RPMI8226 (cell line): ENCODE data around the gene CALML3.
A peak's percentile ranks its signal among the peaks of the same experiment; 100 is the strongest.

Experiments used
- DNase-seq: peaks from one replicate; pipeline ENCODE4 v3.0.0-alpha.2; 2015

Gene CALML3

GRCh38 chr10:5573968-5574641 is 49.3 kb downstream of the CALML3 start:
- no peak for DNase-seq

- DNase-seq = peak; percentile 62
Measured at GRCh38 chr10:5574642-5575131, 49.9 kb downstream of the CALML3 start.

DNA sequence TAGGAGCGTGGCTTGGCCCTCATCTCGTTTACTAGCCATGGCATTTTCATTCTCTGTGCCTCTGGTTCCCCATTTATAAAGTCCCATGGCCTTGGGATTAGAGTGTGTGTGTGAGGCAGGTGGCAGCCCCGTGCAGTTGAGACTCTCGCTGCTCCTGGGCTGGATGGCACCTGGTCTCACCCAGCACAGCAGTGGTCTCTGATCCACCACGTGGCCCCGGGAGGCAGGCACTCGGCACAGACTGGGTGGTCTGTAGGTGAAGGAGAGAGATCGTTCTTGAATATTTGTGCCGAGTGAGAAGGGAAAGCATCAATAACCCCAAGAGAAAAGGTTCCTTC is 50.4 kb downstream of the CALML3 start:
- no peak for DNase-seq

GRCh38 chr10:5575482-5576153 is 50.9 kb downstream of the CALML3 start:
- no peak for DNase-seq

DNA sequence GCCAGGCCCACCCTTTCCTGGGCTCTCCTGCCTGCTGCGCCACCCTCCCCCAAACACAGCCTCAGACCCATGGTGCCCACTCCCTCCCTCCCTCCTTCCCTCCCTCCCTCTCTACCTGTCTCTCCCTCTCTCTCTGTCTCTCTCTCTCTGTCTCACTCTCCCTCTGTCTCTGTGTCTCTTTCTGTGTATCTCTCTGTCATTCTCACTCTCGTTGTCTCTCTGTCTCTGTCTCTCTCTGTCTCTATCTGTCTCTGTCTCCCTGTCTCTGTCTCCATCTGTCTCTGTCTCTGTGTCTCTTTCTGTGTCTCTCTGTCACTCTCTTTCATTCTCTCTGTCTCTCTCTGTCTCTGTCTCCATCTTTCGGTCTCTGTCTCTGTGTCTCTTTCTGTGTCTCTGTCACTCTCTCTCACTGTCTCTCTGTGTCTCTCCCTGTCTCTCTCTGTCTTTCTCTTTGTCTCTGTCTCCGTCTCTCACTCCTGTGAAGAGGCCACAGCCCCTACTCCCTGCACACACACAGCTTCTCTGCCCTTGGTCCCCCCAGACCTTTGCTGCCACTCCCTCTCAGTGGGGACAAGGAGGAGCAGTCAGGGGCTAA is 51.5 kb downstream of the CALML3 start:
- DNase-seq = no peak
